Esophagus muscularis mucosa (tissue), 3 donors: ENCODE data around the gene TSC22D2.

Source experiments
- CTCF ChIP-seq, 3 experiments: fragments of 200-600 bp in 2 of 3; fragments of 450-650 bp in 1 of 3; sonication (generic) in 2 of 3; IDR thresholded peaks; one replicate each; pipeline ENCODE4 v1.5.1; 2017 to 2019; ENCODE audit warnings: antibody characterized with exemption in 3 of 3, mild to moderate bottlenecking in 2 of 3, moderate library complexity in 1 of 3
- POLR2A ChIP-seq: fragments of 450-650 bp; IDR thresholded peaks from one replicate; pipeline ENCODE4 v1.6.1; 2017; ENCODE audit warnings: antibody characterized with exemption, moderate library complexity, mild to moderate bottlenecking, low read depth
- POLR2AphosphoS5 ChIP-seq, 2 donors: sonication (generic); formaldehyde crosslinking; IDR thresholded peaks; one replicate each; pipeline ENCODE4 v1.6.1; 2017; ENCODE audit warnings: antibody characterized with exemption in 2 of 2

DNA sequence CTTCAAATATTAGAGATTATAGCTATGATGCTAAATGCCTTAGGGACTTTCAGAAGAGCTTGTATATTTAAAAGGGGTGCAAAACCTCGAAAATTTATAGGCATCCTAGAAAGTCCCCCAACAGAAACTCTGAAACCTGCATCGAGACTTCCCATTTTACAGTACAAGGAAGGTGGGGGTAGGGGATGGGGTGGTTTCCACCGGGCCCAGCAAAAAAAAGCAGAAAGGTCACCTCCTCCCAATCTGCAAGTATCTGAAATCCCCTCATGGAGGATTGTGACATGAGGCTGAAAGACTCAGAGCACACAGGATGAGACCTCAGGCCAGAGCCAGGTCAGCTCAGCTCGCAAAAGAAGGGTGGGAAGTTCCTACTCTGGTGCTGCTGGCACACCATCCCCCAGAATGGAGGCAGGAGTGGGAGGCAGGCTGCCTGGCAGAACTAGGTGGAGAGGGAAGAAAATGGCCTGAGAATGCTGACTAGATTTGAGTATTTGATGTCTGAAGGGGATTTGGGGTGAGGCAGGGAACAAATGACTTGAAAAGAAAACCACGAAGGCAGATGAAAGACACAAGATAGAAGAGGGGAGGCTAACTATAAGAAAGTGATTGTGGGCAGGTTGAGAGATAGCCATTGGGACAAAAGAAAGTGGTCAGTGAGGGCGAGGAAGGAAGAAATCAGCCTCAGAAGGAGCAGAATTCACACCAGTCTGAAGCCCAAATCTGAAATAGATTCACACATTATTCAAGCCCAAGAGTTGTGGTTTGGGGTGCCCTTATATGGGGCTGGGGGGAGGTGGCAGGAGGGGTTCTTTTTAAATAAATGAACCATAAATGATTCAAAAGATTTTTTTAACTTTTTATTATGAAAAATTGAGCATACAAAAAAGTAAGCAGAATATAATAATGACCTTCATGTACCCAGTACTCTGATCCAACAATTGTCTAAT is 22.5 kb upstream of the TSC22D2 start:
- TF ChIP-seq CTCF (IDR thresholded peaks at IDR 0.05), result no peak
- TF ChIP-seq POLR2A, result no peak
- TF ChIP-seq POLR2AphosphoS5 (IDR thresholded peaks at IDR 0.05), result no peak
